ENCODE measurements around the gene STAB2.

DNA sequence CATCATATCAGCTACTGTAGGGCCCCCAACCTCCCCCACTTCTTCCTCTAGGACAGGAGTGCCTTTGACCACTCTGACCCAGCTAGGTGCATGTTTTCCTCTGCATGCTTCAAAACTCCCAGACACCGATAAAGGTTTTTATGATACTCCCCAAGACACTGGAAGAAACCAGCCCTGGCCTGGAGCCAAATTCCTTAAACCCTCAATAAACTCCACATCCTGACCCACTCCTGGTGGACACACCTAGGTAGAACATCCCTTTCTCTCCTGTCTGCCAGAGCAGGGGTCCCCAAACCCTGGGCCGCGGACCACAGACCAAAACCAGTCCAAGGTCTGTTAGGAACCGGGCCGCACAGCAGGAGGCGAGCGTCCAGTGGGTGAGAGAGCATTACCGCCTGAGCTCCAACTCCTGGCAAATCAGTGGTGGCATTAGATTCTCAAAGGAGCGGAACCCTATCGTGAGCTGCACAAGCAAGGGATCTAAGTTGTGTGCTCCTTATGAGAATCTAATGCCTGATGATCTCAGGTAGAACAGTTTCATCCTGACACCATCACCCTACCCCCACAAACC, 204.4 kb downstream of the STAB2 start:
- TF ChIP-seq, protein P1, sequence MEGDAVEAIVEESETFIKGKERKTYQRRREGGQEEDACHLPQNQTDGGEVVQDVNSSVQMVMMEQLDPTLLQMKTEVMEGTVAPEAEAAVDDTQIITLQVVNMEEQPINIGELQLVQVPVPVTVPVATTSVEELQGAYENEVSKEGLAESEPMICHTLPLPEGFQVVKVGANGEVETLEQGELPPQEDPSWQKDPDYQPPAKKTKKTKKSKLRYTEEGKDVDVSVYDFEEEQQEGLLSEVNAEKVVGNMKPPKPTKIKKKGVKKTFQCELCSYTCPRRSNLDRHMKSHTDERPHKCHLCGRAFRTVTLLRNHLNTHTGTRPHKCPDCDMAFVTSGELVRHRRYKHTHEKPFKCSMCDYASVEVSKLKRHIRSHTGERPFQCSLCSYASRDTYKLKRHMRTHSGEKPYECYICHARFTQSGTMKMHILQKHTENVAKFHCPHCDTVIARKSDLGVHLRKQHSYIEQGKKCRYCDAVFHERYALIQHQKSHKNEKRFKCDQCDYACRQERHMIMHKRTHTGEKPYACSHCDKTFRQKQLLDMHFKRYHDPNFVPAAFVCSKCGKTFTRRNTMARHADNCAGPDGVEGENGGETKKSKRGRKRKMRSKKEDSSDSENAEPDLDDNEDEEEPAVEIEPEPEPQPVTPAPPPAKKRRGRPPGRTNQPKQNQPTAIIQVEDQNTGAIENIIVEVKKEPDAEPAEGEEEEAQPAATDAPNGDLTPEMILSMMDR (IDR thresholded peaks at IDR 0.05; ENCODE audit: low read length) = no peak
- TF ChIP-seq EZH2 (IDR thresholded peaks at IDR 0.05; ENCODE audit: borderline replicate concordance, low read length) = no peak
